Activated T-cell treated with anti-CD3 and anti-CD28 coated beads for 24 hours (primary cell): ENCODE data around the gene MLH3.
A peak's percentile ranks its signal among the peaks of the same experiment; 100 is the strongest.
"Not testable (repeated sequence)": the region's sequence is repeated elsewhere in the genome, so short reads cannot be mapped to it uniquely, and the experiment has no call there.

Source experiments
- DNase-seq: peaks from one replicate; pipeline ENCODE4 v3.0.0-alpha.2; 2020; ENCODE audit warnings: low read depth

MLH3 gene

DNA sequence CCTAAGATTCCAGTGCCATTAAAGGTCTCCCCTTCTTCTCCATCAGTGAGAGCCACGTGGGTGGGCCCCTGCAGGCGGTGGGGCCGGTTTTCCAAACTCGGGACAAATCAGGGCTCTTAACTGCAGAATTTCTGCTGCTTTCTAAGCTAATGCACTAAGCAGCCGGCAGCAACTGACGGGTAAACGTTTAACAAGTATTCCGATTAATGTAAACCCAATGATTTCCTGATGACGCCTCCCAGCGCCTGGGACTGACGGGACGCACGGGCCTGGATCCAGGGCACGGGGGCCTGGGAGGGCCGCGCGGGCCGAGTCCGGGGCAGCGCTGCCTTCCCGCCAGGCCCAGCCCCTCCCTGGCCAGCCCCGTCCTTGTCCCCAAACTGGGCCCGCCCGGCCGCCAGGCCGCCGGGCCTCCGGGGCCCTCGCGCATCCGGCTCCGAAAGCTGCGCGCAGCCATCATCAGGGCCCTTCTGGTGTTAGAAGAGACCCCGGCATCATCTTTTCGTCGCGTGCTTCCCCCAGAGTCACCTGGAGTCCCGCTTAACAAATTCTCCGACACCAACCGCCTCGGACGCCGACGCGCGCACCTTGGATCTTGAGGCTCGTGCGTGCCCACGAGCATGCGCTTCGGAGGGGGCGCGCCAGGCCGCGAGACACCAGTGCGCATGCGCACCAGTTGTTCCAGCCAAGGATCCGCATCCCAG, at the start of gene MLH3:
MLH3 (minus strand) TSS at position 616 of the 704 bp plus-strand sequence. CDS start 1,812 bp downstream, outside the sequence.
- peak; percentile 68 for DNase-seq

DNA sequence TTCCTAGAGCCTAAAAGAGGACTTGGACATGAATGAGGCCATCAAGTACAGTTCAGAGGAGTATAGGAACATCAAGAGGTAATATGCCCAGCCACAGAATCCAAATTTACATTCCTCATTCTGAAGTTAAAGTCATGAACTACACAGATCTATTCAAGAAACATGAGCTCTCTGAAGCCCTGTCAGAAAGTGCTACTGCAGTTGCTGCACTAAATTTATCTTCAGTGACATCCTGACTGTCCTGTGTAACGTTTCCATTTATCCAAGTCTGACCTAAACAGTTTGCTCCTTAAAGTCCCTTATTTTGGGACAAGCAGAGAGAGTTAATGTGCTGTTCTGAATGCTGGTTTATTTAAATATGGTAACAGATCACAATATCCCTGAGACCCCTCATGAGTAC, 47.4 kb upstream of the MLH3 start:
- DNase-seq = no peak

DNA sequence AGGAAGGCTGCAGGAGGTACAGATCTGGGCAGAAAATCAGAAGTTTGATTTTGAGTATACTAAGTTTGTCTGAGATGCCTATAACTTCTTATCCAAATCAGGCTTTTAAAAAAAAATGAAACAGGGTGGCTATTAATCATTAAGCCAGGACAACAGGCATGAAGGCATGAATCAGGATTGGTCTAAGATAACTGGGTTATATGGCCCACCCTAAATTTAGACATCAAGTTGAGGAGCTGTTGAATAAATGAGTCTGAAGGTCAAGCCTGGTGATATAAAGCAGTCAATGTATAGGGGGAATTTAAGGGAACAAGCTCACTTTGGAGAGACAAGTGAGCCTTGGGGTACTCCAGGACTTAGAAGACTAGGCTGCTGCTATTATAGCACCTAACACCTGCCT, 46.9 kb upstream of the MLH3 start:
- no peak for DNase-seq

DNA sequence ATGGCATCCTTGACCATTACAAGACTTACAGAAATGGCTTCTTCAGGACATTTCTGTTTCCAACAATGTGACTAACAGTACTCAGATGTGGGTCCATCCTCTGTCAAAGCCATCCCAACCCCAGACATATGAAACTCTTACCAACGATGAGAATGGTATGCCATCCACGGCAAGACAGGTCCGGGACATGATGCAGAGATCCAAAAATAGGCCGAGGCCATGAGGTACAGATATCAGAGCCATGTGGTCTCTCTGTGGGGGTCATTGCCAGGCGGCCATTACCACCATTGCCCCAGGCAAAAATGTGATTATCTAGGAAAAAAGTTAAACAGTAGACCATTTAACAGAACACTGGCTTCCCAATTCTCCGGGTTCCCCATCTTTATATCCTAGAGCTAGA, 45.7 kb upstream of the MLH3 start:
- DNase-seq = no peak

DNA sequence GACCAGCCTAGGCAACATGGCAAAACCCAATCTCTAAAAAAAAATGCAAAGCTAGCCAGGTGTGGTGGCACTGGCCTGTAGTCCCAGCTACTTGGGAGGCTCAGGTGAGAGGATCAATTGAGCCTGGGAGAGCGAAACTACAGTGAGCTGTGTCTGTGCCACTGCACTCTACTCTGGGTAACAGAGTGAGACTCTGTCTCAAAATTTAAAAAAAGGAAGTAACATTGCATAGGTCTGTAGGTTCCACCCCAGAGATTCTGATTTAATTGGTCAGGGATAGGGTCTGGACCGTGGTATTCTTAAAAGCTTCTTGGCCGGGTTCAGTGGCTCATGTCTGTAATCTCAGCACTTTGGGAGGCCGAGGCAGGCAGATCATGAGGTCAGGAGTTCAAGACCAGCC, 44.4 kb upstream of the MLH3 start:
- no peak for DNase-seq

DNA sequence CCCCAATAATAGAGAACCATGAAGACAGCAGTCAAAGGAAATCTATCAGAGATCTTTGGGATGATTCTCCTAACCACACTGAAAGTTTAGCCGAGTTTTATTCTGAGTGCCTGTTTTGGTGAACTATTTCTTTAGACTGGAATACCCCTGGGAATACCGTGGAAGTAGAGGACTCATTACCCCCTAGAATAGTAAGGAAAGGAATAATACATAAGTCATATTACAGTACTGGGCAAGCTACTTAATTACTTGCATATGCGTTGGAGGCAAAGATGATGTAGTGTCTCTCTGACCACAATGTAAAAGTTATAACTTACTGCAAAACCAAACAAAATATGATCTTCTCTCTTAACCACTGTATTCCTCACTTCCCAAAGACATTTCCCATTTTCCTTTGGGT, 43.6 kb upstream of the MLH3 start:
- no peak for DNase-seq

DNA sequence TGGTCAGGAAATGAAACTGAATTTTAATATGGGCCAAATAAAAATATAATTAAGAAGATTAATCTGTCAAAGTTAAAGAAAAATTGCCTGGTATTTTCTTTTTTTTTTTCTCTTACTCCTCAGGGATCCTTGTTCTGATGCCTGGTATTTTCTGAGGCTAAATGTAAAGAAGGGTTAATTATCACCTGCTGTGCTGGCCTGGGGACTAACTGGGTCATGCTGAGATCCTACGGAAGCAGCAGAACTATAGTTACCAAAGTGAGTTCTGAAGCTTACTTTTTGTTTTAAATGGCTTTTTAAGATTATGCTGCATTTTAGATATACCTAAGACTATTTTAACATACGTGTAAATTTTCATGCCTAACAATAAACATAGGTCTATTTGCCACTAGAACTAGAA, 41.4 kb upstream of the MLH3 start:
- no peak for DNase-seq

DNA sequence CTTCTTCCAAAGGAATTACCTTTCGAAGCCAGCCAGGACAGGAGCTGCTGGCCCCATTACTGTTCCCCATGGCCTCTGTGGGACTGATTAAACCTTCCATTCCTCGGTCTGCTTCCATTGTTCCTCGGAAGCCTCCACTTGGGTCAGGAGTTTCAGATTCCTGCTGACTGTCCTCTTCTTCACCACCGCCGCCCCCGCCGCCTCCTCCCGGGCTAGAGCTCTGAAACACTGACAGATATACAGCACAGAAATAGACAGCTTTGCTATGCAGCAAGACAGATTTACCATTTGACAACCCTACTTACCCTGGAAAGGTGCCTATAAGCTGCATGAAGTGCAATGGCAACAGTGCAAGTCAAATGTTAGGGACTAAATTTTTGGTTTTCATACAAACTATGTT, 40.0 kb upstream of the MLH3 start:
- no peak for DNase-seq

DNA sequence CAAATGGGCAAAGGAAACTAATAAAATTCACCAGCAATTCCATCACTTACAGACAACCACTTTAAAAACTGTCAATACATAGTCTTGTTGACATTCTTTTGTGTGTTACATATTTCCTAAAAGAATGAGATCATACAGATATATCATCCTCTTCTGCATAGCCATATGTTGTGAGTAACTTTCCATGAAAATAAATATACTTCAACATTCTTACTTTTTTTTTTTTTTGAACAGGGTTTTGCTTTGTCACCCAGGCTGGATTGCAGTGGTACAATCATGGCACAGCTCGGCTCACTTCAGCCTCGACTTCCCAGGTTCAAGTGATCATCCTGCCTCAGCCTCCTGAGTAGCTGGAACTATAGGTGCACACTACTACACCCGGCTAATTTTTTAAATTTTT, 39.1 kb upstream of the MLH3 start:
- DNase-seq = no peak

DNA sequence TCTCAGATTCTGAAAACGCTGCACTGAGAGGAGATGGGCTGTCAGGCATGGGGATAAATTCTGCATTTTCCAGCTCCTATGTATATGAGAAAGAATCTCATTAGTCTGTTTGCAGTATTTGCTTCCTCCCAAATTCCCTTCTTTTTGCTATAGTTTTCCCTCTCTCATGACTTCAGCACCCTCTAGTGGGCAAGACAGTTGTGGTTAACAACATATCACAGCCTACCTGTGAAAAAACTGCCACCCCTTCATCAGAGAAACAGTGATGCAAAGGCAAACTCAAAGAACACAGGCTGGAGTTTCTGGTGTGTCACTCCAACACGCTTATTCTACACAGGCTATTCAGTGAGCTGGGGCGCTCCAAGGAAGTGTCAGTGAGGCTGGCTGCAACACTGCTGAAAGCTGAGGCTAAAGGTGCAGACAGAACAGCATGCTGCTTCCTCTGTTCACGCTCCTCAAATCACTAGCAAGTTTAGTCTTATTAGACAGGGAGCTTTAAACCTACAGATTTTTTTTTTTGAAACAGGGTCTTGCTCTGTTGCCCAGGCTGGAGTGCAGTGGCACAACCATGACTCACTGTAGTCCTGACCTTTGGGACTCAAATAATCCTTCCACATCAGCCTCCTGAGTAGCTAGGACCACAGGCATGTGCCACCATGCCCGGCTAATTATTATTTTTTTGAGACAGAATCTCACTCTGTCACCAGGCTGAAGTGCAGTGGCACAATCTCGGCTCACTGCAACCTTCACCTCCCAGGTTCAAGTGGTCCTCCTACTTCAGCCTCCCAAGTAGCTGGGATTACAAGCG, 37.5 kb upstream of the MLH3 start:
- DNase-seq = peak; percentile 16

DNA sequence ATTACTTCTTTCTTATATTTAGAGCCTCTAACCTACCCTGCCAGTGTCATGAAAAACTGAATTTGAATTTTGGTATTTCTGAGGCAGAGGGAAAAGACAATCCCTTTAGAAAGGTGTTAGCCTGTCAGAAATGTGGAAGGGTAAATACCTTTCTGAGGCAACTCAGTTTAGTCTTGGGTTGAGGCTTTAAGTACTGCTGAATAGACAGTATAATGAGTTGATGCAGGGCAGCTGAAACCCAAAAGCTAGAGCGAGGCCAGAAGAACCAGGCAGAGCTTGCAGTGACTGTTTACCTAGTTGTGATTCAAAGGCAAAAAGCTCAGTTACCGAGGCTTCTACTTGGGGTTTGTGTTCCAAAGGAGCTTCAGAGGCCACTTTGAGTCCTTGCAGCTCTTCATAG, 36.9 kb upstream of the MLH3 start:
- no peak for DNase-seq

DNA sequence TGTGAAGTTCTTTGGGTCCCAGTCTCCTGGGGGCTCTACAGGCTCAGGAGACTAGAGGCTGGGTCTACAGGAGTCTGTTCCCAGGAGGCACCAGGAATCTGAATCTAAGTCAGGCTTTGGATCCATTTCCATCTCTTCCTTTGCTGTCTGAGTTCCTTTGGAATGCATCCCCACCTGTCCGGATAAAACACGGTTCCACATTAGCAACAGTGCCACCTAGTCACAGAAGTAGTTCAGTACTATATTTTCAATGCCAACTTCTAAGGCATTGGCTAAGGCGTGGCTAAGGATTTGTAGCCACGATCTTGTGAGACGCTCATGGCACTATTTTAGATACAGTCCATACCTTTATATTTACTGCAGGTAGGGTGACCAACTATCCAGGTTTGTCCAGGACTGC, 33.2 kb upstream of the MLH3 start:
- no peak for DNase-seq

DNA sequence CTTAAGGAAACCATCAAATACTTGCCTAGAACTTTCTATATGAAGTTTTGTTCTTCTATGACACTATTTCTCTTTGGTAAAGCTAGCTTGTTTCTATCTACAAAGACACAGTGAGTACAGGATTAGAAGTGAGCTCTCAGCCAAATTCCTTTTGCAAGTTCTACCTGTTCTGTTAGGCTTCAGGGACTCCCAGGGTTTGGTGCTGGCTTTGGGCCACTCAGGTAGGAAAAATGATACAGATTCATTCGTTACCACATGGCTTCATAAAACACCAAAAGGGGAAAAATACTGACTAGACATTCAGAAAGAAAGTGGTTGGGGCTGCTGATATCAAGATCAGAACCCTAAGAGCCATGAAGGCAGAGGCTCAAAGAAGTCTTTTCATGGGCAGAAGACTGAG, 32.0 kb upstream of the MLH3 start:
- DNase-seq = no peak

DNA sequence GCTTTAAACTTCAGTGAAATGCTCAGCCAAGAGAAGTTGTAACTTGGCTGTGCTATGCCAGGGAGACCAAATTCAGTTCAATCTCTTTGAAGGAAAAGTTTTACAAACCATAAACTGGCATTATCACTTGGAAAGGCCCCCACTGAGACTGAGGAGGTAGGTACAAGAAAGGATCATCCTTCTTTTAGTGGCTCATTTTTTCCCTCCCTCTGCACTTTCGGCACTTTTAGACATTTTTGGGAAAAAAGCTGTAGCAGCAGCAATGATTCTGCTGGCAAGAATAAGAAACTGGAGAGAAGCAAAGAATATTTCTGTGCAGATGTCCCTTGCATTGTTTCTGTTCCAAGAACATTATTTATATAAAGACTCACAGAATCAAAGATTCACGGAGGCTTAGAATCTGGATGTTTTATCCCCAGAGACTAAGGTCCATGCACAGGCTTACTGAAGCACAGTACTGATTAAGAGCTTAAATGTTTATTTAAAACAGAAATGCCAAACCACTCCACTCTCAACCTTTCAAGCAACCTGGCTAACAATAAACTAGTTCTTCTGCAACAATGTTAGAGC, 30.5 kb upstream of the MLH3 start:
- DNase-seq = no peak

DNA sequence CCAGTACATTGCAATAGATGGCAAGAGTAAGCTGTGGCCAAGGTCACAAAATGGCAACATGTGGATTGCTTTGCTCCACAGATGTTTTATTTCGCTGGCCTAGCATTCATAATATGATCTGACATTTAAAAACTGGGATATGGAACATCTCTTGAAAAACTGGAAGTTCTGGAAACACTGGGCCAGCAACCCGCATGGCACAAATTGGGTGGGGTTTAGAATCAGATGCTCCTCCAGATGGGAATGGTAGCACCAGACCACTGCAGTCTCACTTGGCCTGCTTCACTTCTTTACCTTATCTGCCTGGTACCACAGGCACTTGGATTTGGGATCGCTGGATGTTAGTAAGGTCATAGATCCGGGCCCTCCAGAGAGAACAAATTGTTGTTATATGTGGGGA, 28.3 kb upstream of the MLH3 start:
- no peak for DNase-seq

DNA sequence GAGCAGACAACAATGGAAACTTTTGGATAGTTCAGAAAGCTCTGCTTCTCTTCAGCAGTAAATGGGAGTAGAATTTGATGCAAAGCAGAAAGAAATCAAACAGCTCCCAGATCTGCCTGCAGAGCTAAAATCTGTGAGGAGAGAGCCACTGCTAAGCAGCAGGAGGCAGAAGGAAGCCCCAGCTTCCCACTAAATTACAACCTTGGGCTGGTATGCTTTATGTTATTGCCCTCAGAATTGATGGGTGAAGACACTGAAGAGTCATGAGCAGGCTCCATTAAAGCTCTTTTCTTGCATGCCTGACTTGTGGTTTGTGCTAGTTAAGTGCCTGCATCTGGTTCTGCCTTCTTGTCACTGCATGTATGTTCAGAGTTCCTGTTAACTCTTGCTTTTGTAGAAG, 26.5 kb upstream of the MLH3 start:
- DNase-seq = no peak

DNA sequence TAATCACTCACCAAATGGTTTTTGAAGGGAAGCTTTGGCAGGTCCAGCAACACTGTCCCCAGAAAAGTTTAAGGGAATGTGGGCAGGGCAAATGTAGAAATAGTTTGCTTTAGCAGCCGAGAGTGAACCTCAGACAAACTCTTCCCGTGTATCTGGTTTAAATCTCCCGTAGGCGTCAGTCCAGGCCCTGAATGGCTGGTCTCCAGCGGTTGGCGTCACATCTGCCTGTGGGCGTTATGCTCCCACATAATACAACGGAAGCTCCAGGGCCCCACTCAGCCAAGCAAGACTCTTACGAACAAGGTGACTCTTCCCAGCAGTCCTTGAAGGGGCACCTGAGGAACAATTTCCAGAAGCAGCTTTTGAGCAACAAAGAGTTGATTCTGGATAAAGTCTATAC, 19.1 kb upstream of the MLH3 start:
- no peak for DNase-seq

DNA sequence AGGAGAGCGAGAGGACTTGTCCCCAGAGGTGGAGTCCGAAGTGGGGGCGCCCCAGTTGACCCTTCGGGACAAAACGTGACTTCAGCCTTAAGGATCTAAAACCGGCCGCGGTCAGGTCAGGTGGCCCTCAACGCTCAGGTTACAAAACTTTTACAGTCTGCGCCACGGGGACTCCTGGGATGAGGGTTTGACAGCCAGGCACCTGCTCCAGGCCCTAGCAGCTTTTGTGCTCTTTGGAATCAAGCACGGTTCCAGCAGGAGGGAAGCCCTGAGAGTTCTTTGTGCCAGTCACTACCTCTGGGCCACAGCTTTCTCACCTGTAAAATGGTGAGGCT, 18.5 kb upstream of the MLH3 start:
- no peak for DNase-seq

DNA sequence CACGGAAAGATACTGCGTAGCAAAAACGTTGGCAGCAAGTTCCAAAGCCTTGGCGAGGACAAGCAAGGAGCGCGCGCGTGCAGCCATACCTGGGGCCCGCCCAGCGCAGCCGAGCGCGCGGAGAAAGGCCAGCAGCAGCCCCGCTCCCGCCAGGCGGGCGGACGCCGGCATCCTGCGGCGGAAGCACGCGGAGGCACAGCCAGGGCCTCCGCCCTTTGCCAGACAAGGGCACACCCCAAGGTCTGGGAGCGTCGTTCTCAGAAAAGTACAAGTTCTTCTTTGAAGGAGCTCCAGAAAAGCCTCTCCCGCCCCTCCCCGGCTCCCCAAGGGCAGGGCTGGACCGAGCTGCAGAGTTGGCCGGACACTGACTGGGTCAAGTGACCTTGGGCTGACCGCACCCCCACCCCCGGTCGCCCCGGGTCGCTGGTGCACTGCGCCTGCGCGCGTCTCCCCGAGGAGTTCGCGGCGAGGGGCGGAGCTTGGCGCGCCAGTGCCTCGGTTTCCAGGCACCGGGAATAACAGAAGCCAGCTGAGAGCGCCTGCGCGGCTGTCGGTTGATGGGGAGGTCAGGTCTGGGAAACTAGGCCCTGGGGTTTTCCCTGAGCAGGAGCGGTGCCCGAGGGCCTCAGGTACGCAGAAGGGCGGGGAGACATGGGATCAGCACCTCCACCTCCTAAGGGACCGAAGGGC, 18.0 kb upstream of the MLH3 start, which contains the start of gene ZC2HC1C:
ZC2HC1C (plus strand) TSS at position 521 of the 690 bp plus-strand sequence. CDS start 933 bp downstream, outside the sequence.
- DNase-seq = peak; percentile 59

DNA sequence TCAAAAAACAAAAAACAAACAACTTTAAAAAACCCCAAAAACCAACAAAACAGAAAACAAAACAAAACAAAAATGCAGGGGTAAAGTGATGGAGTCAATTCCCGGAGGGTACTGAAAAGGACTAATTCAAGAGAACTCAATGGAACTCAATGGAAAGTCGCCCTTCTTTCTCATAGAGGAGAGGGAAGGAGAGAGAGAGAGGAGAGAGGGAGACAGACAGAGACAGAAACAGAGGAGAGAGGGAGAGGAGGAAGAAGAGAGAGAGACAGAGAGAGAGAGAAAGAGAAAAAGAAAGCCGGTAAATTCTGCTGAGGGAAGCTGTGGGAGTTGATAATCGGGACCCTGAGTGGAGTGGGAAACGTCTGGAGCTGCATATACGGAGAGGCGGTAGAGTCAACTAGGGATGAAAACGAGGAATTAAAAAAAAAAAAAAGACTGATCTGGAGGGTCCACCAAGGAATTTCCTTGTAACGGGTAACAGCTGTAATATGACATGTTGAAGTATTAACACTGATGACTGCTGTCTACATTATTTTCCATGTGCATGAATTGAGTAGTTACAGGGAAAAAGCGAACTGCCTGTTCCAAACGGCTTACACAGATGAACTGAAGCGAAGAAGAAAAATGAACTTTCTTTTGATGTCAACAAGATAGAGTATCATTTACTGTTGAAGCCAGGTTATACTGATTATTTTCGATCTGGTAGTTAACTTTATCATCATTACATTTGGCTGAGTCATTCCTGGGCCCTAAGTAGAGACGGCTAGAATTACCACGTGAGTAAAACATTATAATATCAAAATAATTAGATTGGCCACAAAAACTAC, 17.2 kb upstream of the MLH3 start:
- no peak for DNase-seq

DNA sequence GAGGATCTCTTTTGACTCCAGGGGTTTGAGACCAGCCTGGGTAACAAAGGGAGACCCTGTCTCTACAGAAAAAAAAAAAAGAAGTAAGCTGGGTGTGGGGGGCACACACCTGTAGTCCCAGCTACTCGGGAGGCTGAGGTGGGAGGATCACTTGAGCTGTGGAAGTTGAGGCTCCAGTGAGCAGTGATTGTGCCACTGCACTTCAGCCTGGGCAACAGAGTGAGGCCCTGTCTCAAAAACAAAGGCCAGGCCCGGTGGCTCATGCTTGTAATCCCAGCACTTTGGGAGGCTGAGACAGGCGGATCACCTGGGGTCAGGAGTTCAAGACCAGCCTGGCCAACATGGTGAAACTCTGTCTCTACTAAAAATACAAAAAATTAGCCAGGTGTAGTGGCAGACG, 16.5 kb upstream of the MLH3 start:
- not testable (repeated sequence) for DNase-seq

DNA sequence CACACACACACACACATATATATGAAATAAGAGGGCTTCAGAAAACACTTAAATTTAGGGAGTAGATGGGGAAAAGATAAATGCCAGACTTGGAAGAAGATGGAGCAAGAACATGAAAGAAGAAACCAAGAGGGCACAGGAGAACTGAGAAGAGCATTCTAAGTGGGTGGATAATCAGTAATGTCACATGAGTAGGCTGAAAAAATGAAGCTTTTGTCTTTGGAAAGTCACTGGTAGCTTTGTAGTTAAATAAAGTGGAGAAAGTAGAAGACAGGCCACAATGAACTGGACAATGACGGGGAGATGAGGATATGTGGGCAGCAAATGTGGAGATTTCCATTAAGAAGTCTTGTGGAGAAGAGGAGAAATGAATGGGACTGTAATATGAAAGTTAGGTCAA, 15.9 kb upstream of the MLH3 start:
- no peak for DNase-seq
